ENCODE data around the gene SPPL2C. TPM values are rescaled to one million over a fixed set of nuclear protein-coding genes. Genes with fewer than 3 reads are reported as not detected.

SPPL2C gene
- total and polyA plus RNA-seq, 2 of the 13 experiments (the other 11 are each of a cell fraction or from before 2014, with no cell fraction given), result not detected

DNA sequence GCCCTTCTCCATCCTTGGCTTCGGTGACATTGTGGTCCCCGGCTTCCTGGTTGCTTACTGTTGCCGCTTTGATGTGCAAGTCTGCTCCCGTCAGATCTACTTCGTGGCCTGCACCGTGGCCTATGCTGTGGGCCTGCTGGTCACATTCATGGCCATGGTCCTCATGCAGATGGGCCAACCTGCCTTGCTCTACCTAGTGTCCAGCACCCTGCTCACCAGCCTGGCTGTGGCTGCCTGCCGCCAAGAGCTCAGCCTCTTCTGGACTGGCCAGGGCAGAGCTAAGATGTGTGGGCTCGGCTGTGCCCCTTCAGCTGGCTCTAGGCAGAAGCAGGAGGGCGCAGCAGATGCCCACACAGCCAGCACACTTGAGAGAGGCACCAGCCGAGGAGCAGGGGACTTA is 1.5 kb downstream of the SPPL2C start:
- no peak for ATAC-seq
- Histone ChIP-seq H3K4me2 (ENCODE audit: low read depth, low read length) (no peak overlapping the region), H4K20me1 (ENCODE audit: insufficient read depth, low read length) (no peaks in the 10 kb centered on the region), H3K27me3 (ENCODE audit: control insufficient read depth in 1 of 2, insufficient read depth in 2 of 2, low read length in 2 of 2) (peaks cover 19 to 97% of the 10 kb centered on the region in 2 experiments; a peak in 4 of 5 replicates), H3K27ac (ENCODE audit: extremely low read length, insufficient read depth, low read length) (no peak overlapping the region), H2AFZ (ENCODE audit: low read length) (no peak overlapping the region), H3K79me2 (ENCODE audit: insufficient read depth, low read length) (no peaks in the 10 kb centered on the region), H3K4me3 (replicated peaks in 1 of 3; ENCODE audit: insufficient read depth in 1 of 3, low read depth in 2 of 3, low read length in 3 of 3) (no peak overlapping the region), H3K36me3 (replicated peaks in 1 of 2; ENCODE audit: control insufficient read depth in 1 of 2, insufficient read depth in 2 of 2, low read length in 2 of 2) (no peaks in the 10 kb centered on the region), H3K4me1 (ENCODE audit: insufficient read depth, low read length) (no peaks in the 10 kb centered on the region), H3K9ac (ENCODE audit: insufficient read depth, low read depth, low read length) (no peak overlapping the region), H3K9me3 (ENCODE audit: low read length) (no peaks in the 10 kb centered on the region)
- no TSS peak for BruUV-seq (replicated peaks)
- ChIA-PET CTCF (ENCODE audit: low intra/inter-chr PET ratio, low total read pairs) (no interaction called here), POLR2A (no interaction called here)
- in situ Hi-C loops (cut with HindIII; ENCODE audit: extremely low pct_ligation_motif_present, low pct_unique_long_range_greater_than_20kb) (no loop called here), intact Hi-C loops (cut with micrococcal nuclease; ENCODE audit: unreplicated experiment) (no loop called here)
- no peak for FAIRE-seq
- TF ChIP-seq, protein P1, sequence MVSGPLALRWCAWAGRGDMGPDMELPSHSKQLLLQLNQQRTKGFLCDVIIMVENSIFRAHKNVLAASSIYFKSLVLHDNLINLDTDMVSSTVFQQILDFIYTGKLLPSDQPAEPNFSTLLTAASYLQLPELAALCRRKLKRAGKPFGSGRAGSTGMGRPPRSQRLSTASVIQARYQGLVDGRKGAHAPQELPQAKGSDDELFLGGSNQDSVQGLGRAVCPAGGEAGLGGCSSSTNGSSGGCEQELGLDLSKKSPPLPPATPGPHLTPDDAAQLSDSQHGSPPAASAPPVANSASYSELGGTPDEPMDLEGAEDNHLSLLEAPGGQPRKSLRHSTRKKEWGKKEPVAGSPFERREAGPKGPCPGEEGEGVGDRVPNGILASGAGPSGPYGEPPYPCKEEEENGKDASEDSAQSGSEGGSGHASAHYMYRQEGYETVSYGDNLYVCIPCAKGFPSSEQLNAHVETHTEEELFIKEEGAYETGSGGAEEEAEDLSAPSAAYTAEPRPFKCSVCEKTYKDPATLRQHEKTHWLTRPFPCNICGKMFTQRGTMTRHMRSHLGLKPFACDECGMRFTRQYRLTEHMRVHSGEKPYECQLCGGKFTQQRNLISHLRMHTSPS (CRISPR knock-in tag; IDR thresholded peaks at IDR 0.05; ENCODE audit: low read depth), result no peak
- TF ChIP-seq RAD51 (IDR thresholded peaks at IDR 0.05; ENCODE audit: borderline replicate concordance), result no peak
- no peak for TF ChIP-seq ZBTB21 (CRISPR knock-in tag; IDR thresholded peaks at IDR 0.05)
- TF ChIP-seq ZNF333 (CRISPR knock-in tag; IDR thresholded peaks at IDR 0.05; ENCODE audit: borderline replicate concordance), result no peak
- TF ChIP-seq, protein P2, sequence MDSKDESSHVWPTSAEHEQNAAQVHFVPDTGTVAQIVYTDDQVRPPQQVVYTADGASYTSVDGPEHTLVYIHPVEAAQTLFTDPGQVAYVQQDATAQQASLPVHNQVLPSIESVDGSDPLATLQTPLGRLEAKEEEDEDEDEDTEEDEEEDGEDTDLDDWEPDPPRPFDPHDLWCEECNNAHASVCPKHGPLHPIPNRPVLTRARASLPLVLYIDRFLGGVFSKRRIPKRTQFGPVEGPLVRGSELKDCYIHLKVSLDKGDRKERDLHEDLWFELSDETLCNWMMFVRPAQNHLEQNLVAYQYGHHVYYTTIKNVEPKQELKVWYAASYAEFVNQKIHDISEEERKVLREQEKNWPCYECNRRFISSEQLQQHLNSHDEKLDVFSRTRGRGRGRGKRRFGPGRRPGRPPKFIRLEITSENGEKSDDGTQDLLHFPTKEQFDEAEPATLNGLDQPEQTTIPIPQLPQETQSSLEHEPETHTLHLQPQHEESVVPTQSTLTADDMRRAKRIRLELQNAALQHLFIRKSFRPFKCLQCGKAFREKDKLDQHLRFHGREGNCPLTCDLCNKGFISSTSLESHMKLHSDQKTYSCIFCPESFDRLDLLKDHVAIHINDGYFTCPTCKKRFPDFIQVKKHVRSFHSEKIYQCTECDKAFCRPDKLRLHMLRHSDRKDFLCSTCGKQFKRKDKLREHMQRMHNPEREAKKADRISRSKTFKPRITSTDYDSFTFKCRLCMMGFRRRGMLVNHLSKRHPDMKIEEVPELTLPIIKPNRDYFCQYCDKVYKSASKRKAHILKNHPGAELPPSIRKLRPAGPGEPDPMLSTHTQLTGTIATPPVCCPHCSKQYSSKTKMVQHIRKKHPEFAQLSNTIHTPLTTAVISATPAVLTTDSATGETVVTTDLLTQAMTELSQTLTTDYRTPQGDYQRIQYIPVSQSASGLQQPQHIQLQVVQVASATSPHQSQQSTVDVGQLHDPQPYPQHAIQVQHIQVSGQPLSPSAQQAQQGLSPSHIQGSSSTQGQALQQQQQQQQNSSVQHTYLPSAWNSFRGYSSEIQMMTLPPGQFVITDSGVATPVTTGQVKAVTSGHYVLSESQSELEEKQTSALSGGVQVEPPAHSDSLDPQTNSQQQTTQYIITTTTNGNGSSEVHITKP (CRISPR knock-in tag; IDR thresholded peaks at IDR 0.05; ENCODE audit: low read depth), result no peak
- no peak for TF ChIP-seq SP140L (CRISPR knock-in tag; IDR thresholded peaks at IDR 0.05; ENCODE audit: borderline replicate concordance)
- no peak for TF ChIP-seq ATAD3A (CRISPR knock-in tag; IDR thresholded peaks at IDR 0.05)
- 31% methylated on average over 10 of the region's 10 CpGs for WGBS (ENCODE audit: low lambda C conversion rate)
- DNase-seq (ENCODE audit: low spot score), result no peak

All from HepG2 (cell line).